Osteoblast (primary cell): Measurements from ENCODE around the gene AKT3. TPM values are rescaled to one million over a fixed set of nuclear protein-coding genes. Genes with fewer than 3 reads are reported as not detected.

ENCODE experiments used
- DNase-seq: peaks from one replicate; pipeline ENCODE4 v3.0.0; 2011; ENCODE audit warnings: low spot score, mixed read lengths; ENCODE audit not compliant: insufficient read length; ENCODE audit errors: missing footprints
- H2AFZ ChIP-seq: 2 replicates; pipeline ENCODE4 v1.6.0; 2011; ENCODE audit warnings: mild to moderate bottlenecking, low read length
- H3K27ac ChIP-seq: 2 replicates; pipeline ENCODE4 v1.5.1; 2011; ENCODE audit warnings: mild to moderate bottlenecking, low read depth, low read length, moderate library complexity
- H3K27me3 ChIP-seq: 2 replicates; pipeline ENCODE4 v1.6.0; 2012; ENCODE audit warnings: mild to moderate bottlenecking, control low read depth, inconsistent platforms, low read length, moderate library complexity; ENCODE audit not compliant: insufficient read depth
- H3K36me3 ChIP-seq: 2 replicates; pipeline ENCODE4 v1.5.1; 2011; ENCODE audit warnings: mild to moderate bottlenecking, low read length, control low read depth, moderate library complexity; ENCODE audit not compliant: insufficient read depth
- H3K4me1 ChIP-seq: 2 replicates; pipeline ENCODE4 v1.5.1; 2011; ENCODE audit warnings: mild to moderate bottlenecking, low read length, control low read depth, moderate library complexity; ENCODE audit not compliant: insufficient read depth
- H3K4me2 ChIP-seq: 2 replicates; pipeline ENCODE4 v1.6.0; 2011; ENCODE audit warnings: mild to moderate bottlenecking, low read length; ENCODE audit not compliant: insufficient read depth
- H3K4me3 ChIP-seq: fragments of 200-600 bp; sonication (generic); 3 replicates; pipeline ENCODE4 v1.5.1; 2012; ENCODE audit warnings: mild to moderate bottlenecking, low read length, inconsistent platforms; ENCODE audit not compliant: insufficient read depth
- H3K79me2 ChIP-seq: 2 replicates; pipeline ENCODE4 v1.6.0; 2012; ENCODE audit warnings: mild to moderate bottlenecking, low read length, control low read depth, inconsistent platforms; ENCODE audit not compliant: insufficient read depth
- H3K9me3 ChIP-seq: 2 replicates; pipeline ENCODE4 v1.5.1; 2011; ENCODE audit warnings: low read depth, low read length, control low read depth
- H4K20me1 ChIP-seq: 2 replicates; pipeline ENCODE4 v1.6.0; 2012; ENCODE audit warnings: mild to moderate bottlenecking, low read length, control low read depth; ENCODE audit not compliant: insufficient read depth
- total RNA-seq: library from RNA; depleted of rRNA; stranded (reverse); fragments of >200 nt; gene quantifications from 2 replicates; pipeline ENCODE4 v1.2.3, GENCODE V29; 2012
- TF ChIP-seq, protein P1 (sequence below): IDR thresholded peaks from 2 replicates; pipeline ENCODE4 v1.5.1; 2011; ENCODE audit warnings: mild to moderate bottlenecking, low read depth, low read length, moderate library complexity; ENCODE audit errors: extremely low read depth

The AKT3 gene
- total RNA-seq, 1 donor, result 38.7 TPM

DNA sequence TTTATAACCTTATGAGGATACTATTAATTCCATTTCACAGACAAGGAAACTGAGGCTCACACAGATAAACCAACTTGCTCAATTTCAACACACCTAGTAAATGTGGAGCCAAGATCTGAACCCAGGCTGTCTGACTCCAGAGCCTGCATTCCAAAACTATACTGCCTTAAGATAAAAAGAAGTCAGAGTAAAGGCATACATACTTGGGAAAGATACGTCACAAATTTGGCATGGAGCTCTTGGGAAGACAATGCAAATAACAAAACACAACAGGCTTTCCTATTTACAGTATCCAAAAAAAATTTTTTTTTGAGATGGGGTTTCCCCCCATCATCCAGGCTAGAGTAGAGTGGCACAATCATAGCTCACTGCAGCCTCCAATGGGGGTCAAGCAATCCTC, 5.9 kb downstream of the AKT3 start:
- no peak overlapping the region for H3K4me2 ChIP-seq
- peaks cover 11% of the 10 kb centered on the region for H4K20me1 ChIP-seq
- H3K4me3 ChIP-seq, result no peak overlapping the region
- H2AFZ ChIP-seq, result no peak overlapping the region
- no peaks in the 10 kb centered on the region for H3K27me3 ChIP-seq
- no peak for DNase-seq
- TF ChIP-seq, protein P1, sequence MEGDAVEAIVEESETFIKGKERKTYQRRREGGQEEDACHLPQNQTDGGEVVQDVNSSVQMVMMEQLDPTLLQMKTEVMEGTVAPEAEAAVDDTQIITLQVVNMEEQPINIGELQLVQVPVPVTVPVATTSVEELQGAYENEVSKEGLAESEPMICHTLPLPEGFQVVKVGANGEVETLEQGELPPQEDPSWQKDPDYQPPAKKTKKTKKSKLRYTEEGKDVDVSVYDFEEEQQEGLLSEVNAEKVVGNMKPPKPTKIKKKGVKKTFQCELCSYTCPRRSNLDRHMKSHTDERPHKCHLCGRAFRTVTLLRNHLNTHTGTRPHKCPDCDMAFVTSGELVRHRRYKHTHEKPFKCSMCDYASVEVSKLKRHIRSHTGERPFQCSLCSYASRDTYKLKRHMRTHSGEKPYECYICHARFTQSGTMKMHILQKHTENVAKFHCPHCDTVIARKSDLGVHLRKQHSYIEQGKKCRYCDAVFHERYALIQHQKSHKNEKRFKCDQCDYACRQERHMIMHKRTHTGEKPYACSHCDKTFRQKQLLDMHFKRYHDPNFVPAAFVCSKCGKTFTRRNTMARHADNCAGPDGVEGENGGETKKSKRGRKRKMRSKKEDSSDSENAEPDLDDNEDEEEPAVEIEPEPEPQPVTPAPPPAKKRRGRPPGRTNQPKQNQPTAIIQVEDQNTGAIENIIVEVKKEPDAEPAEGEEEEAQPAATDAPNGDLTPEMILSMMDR, result no peak
- H3K9me3 ChIP-seq, result no peaks in the 10 kb centered on the region
- no peak overlapping the region for H3K27ac ChIP-seq
- H3K79me2 ChIP-seq, result peaks cover 84% of the 10 kb centered on the region
- no peaks in the 10 kb centered on the region for H3K36me3 ChIP-seq
- peaks cover 38% of the 10 kb centered on the region for H3K4me1 ChIP-seq

DNA sequence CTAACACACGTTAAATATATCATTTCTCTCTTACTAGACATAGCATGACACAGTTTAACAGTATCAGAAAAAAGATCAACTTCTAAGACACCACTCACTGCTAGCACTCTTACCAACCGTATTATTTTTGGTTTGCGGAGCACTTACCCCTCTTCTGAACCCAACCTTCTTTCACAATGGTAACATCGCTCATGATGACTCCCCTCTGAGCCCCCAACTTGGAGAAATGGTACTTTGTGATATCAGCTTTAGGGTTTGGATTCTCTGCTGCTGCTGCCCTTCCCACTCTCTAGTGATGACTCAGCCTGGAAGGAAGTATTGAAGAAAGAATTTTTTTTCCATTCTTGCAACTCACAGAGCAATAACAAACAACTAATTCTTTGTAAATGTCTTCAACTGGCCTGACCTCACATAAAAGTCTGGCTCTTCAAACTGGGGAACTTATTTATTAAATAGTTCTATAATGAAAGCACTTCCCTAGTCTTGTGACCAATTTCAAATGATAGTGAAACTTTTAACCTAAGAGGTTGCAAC, 7.0 kb downstream of the AKT3 start:
- Histone ChIP-seq H3K4me1 (peaks cover 31% of the 10 kb centered on the region), H4K20me1 (peaks cover 3% of the 10 kb centered on the region), H3K9me3 (no peaks in the 10 kb centered on the region), H3K36me3 (no peaks in the 10 kb centered on the region), H3K79me2 (peaks cover 82% of the 10 kb centered on the region), H2AFZ (no peak overlapping the region), H3K4me2 (peak overlapping the region; percentile 59), H3K27ac (peak overlapping the region; percentile 11), H3K27me3 (no peaks in the 10 kb centered on the region), H3K4me3 (peak overlapping the region; percentile 14)
- DNase-seq, result peak; percentile 84
- TF ChIP-seq, protein P1, result no peak

DNA sequence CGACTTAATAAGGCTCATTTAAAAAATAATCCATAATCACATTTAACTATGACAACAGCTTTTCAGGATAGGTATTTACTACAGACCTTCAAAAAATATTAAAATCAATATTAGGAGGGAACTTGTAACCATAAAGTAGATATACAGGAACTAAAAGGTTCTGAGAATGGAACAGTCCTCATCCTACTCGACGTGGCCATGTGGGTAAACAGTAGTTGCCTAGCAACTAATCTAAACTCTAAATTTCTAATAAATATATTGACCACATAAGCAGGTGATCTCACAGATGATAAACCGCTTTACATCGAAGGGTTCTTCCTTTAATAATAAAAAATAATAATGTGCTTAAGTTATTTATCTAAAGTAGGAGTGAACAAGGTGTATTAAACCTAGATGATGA, 7.9 kb downstream of the AKT3 start:
- Histone ChIP-seq H3K4me1 (peaks cover 31% of the 10 kb centered on the region), H3K36me3 (no peaks in the 10 kb centered on the region), H3K79me2 (peaks cover 83% of the 10 kb centered on the region), H3K4me2 (peak overlapping the region; percentile 35), H2AFZ (no peak overlapping the region), H3K9me3 (no peaks in the 10 kb centered on the region), H3K27ac (peak overlapping the region; percentile 11), H4K20me1 (peaks cover 3% of the 10 kb centered on the region), H3K27me3 (no peaks in the 10 kb centered on the region), H3K4me3 (no peak overlapping the region)
- TF ChIP-seq, protein P1, result no peak
- DNase-seq, result no peak

DNA sequence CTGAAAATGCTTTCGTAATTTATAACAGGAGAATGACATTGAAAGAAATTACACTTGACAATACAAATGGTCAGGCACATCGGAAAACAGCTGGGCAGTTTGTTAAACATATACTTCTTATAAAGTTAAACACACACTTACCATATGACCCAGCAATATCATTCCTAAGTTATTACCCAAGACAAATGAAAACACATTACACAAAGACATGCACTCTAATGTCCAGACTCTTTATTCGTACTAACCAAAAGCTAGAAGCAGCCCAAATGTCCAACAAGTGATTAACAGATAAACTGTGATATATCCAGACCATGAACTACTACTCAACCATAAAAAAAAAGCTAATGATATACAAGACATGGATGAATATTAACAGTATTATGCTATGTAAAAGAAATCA, 8.5 kb downstream of the AKT3 start:
- peak overlapping the region; percentile 35 for H3K4me2 ChIP-seq
- H3K27ac ChIP-seq, result peak overlapping the region; percentile 11
- DNase-seq, result no peak
- peaks cover 81% of the 10 kb centered on the region for H3K79me2 ChIP-seq
- no peaks in the 10 kb centered on the region for H4K20me1 ChIP-seq
- no peaks in the 10 kb centered on the region for H3K27me3 ChIP-seq
- TF ChIP-seq, protein P1, result no peak
- H3K36me3 ChIP-seq, result no peaks in the 10 kb centered on the region
- no peak overlapping the region for H2AFZ ChIP-seq
- H3K4me3 ChIP-seq, result no peak overlapping the region
- peaks cover 31% of the 10 kb centered on the region for H3K4me1 ChIP-seq
- H3K9me3 ChIP-seq, result no peaks in the 10 kb centered on the region
